ENCODE data around the gene GNAZ.

DNA sequence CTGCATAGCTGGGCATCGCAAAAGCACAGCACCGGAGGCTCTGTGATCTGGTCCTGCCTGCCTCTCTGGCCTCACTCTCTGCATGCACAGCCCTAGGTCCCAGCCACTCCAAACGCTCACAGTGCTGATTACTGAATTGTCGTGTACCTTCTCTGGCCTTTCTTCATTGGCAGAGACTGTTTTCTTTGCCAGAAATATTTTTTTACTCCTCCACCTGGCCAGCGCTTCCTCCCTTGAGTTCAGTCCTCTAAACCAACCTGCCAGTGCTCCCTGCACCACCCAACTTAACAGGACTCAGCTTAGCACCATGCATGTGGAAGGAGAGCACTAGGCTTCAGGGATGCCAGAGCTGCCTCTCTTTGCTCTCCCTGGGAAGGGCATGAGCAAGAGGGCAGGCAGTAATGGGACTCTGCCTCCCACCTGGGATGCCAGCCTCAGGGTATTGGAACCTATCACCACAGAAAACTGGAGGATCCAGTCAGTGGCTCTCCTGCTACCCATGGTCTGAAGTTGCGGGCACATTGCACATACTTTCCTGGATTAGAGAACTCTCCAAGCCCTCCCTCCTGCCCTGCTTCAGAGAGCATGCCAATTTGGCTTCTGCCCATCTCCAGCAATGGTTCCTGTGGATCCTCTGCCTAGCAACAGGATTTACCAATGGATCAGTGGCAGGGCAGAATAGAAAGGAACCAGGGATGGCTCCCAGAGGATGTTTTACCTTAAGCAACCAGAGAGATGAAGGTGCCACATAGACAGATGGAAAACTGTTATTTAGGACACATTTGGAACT, 37.0 kb upstream of the GNAZ start:
- TF ChIP-seq, protein P1, sequence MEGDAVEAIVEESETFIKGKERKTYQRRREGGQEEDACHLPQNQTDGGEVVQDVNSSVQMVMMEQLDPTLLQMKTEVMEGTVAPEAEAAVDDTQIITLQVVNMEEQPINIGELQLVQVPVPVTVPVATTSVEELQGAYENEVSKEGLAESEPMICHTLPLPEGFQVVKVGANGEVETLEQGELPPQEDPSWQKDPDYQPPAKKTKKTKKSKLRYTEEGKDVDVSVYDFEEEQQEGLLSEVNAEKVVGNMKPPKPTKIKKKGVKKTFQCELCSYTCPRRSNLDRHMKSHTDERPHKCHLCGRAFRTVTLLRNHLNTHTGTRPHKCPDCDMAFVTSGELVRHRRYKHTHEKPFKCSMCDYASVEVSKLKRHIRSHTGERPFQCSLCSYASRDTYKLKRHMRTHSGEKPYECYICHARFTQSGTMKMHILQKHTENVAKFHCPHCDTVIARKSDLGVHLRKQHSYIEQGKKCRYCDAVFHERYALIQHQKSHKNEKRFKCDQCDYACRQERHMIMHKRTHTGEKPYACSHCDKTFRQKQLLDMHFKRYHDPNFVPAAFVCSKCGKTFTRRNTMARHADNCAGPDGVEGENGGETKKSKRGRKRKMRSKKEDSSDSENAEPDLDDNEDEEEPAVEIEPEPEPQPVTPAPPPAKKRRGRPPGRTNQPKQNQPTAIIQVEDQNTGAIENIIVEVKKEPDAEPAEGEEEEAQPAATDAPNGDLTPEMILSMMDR (IDR thresholded peaks at IDR 0.05) = no peak
- TF ChIP-seq EP300 (IDR thresholded peaks at IDR 0.05) (no peak), POLR2AphosphoS5 (IDR thresholded peaks at IDR 0.05) (no peak)
